LNCAP (cell line): Measurements from ENCODE around the gene GEMIN7.

Experiments
- TF ChIP-seq, protein P1 (sequence below): fragments of 450-650 bp; IDR thresholded peaks from 2 replicates; pipeline ENCODE4 v1.5.1; 2017; ENCODE audit warnings: mild to moderate bottlenecking

Gene GEMIN7, protein sequence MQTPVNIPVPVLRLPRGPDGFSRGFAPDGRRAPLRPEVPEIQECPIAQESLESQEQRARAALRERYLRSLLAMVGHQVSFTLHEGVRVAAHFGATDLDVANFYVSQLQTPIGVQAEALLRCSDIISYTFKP

DNA sequence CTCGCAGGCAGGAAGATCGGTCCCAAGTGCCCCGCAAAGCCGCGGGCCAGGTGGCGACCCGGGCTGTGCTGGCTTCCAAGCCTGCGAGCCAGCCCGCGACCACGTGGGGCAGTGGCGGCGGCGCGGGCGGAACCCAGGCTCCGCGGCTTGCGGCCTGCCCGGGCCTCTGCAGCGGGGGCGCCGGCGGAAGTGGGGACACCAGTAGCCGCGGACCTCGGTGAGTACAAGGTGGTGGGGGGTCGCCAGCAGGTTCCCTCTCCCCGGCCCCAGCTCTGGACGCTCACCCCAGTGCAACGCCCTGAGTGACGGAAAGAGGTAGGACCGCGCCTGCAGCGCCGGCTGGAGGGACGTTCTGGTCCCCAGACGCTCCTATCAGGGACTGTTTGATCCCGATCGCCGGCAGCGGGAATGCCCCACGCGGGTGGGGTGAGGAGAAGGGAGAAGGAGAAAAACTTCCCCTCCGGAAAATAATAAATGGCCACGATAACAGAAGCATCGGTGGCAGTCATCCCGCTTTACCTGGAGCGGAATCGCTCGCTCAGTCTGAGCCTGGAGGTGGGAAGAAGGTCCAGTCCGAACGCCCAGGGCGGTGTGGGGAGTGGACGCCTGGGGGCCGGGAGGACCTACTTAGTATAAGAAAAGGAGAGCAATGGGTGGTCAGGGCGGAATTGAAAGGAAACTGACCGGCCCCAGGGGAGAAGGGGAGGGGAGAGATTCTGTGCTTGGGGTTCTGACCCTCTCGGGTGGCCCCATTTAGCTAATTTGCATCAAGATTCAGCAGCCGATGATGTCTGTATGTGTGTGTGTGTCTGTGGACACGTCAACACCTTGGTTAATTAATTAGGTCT, at the start of gene GEMIN7:
GEMIN7 (plus strand) TSS at position 198 of the 848 bp plus-strand sequence. CDS start 10,855 bp downstream, outside the sequence.
- TF ChIP-seq, protein P1, sequence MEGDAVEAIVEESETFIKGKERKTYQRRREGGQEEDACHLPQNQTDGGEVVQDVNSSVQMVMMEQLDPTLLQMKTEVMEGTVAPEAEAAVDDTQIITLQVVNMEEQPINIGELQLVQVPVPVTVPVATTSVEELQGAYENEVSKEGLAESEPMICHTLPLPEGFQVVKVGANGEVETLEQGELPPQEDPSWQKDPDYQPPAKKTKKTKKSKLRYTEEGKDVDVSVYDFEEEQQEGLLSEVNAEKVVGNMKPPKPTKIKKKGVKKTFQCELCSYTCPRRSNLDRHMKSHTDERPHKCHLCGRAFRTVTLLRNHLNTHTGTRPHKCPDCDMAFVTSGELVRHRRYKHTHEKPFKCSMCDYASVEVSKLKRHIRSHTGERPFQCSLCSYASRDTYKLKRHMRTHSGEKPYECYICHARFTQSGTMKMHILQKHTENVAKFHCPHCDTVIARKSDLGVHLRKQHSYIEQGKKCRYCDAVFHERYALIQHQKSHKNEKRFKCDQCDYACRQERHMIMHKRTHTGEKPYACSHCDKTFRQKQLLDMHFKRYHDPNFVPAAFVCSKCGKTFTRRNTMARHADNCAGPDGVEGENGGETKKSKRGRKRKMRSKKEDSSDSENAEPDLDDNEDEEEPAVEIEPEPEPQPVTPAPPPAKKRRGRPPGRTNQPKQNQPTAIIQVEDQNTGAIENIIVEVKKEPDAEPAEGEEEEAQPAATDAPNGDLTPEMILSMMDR = no peak

DNA sequence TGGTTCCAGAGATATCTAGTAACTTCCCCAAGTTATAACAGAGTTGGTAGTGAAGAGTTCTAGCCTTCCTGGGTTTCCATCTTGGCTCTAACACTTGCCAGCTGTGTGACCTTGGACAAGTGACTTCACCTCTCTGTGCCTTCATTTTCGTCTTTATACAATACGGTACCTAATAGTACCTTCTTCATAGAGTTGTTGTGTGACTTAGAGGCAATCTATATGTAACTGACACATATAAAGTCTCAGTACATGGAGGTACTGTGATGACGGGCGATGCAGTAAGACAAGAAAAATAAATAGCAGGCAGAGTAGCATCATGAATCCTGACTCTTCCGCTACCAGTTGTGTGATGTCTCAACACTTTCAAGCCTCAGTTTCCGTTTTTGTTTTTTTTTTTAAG, 48.2 kb upstream of the GEMIN7 start:
- TF ChIP-seq, protein P1 = no peak

DNA sequence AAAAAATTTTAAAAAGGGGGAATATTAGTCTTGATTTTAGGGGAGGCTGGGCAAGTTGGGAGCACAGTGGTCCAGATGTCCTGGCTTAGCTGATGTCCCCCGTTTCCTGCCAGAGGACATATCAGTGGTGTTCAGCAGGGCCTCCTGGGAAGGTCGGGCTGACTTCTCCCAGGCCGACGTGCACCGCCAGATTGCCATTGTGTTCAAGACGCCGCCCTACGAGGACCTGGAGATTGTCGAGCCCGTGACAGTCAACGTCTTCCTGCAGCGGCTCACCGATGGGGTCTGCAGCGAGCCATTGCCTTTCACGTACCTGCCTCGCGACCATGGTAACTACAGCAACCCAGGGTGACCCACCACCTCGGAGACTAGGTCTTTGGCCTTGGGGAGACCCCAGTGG, 46.6 kb upstream of the GEMIN7 start:
- TF ChIP-seq, protein P1 = no peak

DNA sequence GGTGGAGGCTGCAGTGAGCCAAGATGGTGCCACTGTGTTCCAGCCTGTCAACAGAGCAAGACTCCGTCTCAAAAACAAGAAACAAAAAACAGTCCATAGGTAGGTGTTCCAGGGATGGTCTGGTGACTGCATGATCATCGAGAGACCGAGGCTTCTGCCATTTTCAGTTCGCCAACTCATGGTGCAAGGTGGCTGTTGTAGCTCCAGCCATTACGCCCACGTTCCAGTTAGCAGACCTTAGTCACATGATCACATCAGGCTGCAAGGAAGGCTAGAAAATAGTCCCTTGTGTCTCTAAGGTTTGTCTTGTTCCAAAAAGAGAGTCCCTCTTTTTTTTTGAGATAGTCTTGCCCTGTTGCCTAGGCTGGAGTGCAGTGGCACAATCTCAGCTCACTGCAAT, 43.3 kb upstream of the GEMIN7 start:
- TF ChIP-seq, protein P1 = no peak

DNA sequence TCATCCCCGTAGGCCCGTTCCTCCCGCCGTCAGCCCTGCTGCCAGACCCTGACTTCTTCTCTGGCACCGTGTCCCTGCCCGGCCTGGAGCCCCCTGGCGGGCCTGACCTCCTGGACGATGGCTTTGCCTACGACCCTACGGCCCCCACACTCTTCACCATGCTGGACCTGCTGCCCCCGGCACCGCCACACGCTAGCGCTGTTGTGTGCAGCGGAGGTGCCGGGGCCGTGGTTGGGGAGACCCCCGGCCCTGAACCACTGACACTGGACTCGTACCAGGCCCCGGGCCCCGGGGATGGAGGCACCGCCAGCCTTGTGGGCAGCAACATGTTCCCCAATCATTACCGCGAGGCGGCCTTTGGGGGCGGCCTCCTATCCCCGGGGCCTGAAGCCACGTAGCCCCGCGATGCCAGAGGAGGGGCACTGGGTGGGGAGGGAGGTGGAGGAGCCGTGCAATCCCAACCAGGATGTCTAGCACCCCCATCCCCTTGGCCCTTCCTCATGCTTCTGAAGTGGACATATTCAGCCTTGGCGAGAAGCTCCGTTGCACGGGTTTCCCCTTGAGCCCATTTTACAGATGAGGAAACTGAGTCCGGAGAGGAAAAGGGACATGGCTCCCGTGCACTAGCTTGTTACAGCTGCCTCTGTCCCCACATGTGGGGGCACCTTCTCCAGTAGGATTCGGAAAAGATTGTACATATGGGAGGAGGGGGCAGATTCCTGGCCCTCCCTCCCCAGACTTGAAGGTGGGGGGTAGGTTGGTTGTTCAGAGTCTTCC, 41.5 kb upstream of the GEMIN7 start:
- TF ChIP-seq, protein P1 = no peak

DNA sequence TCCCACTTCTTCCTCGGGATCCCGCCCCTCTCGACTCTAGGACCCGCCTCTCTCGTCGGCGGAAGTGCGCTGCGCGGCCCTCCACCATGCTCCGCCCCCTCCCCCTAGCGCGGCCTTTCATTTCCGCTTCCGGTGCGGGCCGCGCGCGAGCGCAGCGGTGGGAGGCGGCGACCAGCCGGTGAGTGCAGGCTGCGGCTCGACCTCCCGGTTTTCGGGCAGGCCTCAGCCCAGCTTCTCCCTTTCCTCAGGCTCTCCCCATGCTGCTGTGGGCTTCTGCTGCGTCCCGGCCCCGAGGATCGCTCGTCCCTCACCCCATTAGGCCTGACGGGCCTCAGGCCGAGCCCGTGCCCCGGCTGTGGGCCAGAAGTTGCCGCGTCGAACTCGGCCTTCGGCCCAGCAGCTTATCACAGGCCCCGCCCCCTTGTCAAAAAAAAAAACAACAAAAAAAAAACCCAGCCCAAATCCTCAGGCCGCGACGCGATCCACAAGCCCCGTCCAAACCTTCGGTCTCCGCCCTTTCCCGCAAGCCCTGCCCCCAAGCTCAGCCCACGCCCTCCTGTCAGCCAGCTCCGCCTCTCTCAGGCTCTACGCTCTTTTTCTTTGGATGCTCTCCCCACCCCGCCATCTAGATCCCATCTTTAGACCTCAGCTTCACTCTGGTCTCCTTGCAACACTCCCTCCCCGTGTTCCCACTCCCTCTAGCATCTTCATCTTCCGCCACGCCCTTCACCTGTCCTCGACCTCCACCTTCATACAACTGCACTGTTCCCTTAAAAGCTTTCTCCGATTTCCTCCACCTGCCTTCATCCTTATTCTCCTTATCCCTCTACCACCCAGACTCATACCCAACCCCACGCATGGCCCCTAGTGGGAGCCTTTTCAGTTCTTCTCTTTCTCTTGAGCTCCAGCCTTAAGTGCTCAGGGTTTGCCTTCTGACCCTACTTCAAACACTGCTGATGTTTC, 39.8 kb upstream of the GEMIN7 start, which contains the start of gene CLASRP:
CLASRP (plus strand) TSS at position 115 of the 963 bp plus-strand sequence. CDS start 1,168 bp downstream, outside the sequence.
- TF ChIP-seq, protein P1 = no peak
